GM21515 (cell line): ENCODE results near the gene TMEM92.
"Not testable (repeated sequence)": the region's sequence is repeated elsewhere in the genome, so short reads cannot be mapped to it uniquely, and the experiment has no call there.

Source experiments
- ATAC-seq: cut with Tn5 transposase; IDR thresholded peaks from one replicate; pipeline ENCODE4 v1.9.1; 2021; ENCODE audit not compliant: unreplicated experiment

The TMEM92 gene

DNA sequence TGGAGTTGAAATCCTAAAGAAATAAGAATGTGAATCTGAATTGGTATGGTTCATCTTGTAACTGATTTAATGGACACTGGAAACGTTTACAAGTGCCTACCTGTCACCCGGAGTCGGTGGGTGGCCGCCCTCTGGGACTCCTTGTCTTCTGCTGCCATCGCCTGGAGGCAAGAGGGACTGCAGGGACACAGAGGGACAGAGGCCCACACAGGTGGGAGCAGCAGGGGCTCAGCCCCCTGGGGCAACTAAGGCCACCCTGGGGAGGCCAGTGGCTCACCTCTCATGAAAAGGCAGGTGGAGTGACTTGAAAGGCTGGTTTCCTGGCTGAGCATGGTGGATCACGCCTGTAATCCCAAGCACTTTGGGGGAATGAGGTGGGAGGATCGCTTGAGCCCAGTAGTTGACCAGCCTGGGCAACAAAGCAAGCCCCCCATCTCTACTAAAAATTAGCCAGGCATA, 23.2 kb downstream of the TMEM92 start:
- ATAC-seq: no peak

GRCh38 chr17:50298018-50298417, 23.8 kb downstream of the TMEM92 start:
- ATAC-seq: no peak

- no peak for ATAC-seq
Observed at GRCh38 chr17:50299776-50300175, 25.5 kb downstream of the TMEM92 start.

DNA sequence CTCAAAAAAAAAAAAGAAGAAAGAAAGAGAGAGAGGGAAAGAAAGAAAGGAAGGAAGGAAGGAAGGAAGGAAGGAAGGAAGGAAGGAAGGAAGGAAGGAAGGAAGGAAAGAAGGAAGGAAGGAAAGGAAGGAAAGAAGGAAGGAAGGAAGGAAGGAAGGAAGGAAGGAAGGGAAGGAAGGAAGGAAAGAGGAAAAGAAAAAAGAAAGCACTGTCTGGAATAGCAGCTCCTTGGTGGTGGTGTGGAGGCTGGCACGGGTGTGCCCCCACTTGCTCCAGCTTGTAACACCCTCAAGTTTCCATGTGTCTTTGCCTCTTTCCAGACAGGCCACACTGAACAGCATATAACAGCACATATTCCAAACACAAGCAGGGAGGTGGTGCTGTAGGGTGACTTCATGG, 26.6 kb downstream of the TMEM92 start:
- not testable (repeated sequence) for ATAC-seq

GRCh38 chr17:50301891-50302584, 27.8 kb downstream of the TMEM92 start:
- no peak for ATAC-seq

- no peak for ATAC-seq
Observed at GRCh38 chr17:50303051-50303450, 28.8 kb downstream of the TMEM92 start.

DNA sequence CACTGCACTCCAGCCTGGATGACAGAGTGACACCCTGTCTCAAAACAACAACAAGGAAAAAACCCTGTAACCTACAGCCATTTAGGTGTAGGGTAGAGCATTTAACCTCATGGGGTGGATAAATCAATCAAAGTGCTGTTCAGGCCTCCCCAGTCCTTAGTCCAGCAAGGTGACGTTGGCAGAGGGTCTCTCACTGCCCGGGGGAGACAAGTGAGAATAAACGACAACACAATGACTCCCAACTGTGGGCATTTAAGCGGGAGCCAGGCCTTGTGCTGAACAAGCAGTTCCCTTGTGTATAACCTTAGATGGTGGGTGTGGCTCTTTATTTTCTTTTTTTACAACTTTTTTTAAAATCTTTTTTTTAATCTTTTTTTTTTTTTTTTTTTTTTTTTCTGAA, 29.3 kb downstream of the TMEM92 start:
- ATAC-seq: no peak

- no peak for ATAC-seq
Observed at GRCh38 chr17:50304781-50305404, 30.6 kb downstream of the TMEM92 start.

GRCh38 chr17:50307654-50308053, 33.4 kb downstream of the TMEM92 start:
- no peak for ATAC-seq

GRCh38 chr17:50308666-50309065, 34.4 kb downstream of the TMEM92 start:
- no peak for ATAC-seq

- no peak for ATAC-seq
Observed at GRCh38 chr17:50310455-50311111, 36.3 kb downstream of the TMEM92 start.

GRCh38 chr17:50311112-50311460, 36.8 kb downstream of the TMEM92 start:
- no peak for ATAC-seq

DNA sequence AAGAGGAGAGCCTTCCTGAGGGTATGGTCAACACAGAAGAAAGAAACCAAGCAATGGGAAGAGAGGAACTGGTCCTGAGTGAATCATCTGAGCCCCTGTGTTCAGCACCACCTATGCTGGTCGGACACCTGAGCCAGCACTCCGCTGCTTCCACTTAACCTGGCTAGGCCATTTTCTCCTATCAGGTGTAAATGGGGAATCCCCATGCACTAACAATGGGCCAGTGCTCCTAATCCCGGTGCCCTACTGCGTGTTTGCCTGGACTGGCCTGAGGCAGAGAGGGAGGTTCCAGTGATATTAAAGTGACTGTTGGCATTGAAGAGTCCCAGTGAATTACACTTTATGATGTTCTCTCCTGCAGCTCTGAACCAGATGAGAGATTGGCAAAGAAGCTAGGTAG, 37.2 kb downstream of the TMEM92 start:
- ATAC-seq: no peak

GRCh38 chr17:50312308-50312707, 38.0 kb downstream of the TMEM92 start:
- ATAC-seq: no peak

- no peak for ATAC-seq
Observed at GRCh38 chr17:50314456-50315011, 40.3 kb downstream of the TMEM92 start.

- no peak for ATAC-seq
Observed at GRCh38 chr17:50316016-50316587, 41.8 kb downstream of the TMEM92 start.

GRCh38 chr17:50316660-50317059, 42.4 kb downstream of the TMEM92 start:
- not testable (repeated sequence) for ATAC-seq

DNA sequence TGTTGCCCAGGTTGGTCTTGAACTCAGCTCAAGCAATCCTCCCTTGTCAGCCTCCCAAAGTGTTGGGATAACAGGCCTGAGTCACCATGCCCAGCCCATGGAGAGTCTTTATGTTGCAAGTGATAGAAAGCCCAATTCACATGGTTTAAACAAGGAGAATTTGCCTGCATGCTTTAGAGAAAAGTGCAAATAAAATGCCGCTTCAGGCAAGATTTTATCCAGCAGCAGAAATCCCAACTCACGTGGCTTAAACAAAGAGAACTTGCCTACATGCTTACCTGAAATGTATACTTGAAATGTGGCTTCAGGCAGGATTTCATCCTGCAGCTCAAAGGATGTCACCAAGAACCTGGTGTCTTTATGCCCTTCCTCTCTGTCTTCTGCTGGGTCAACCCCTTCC, 42.9 kb downstream of the TMEM92 start:
- ATAC-seq: no peak

GRCh38 chr17:50318501-50319285, 44.4 kb downstream of the TMEM92 start:
- ATAC-seq: no peak

DNA sequence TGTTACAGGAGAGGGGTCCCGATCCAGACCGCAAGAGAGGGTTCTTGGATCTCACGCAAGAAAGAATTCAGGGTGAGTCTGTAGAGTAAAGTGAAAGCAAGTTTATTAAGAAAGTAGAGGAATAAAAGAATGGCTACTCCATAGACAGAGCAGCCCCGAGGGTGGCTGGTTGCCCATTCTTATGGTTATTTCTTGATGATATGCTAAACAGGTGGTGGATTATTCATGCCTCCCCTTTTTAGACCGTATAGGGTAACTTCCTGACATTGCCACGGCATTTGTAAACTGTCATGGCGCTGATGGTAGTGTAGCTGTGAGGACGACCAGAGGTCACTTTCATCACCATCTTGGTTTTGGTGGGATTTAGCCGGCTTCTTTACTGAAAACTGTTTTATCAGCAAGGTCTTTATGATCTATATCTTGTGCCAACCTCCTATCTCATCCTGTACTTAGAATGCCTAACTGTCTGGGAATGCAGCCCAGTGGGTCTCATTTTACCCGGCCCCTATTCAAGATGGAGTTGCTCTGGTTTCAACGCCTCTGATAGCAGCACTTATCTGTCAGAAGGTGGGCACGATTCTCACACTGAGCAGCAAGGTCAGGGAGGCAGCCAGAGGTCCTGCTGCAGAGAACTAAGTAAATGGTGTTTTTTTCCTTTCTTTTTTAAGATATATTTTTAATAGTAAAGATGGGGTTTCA, 45.2 kb downstream of the TMEM92 start:
- no peak for ATAC-seq
